Liver (tissue), 9 donors: ENCODE data around the gene MOCS3. TPM values are rescaled to one million over a fixed set of nuclear protein-coding genes. Genes with fewer than 3 reads are reported as not detected.

ENCODE experiments used
- DNase-seq: peaks from one replicate; pipeline ENCODE4 v3.0.0-alpha.2; 2017; ENCODE audit warnings: low spot score
- H3K27ac ChIP-seq, 2 donors: one replicate each; pipeline ENCODE4 v1.7.0; 2013; ENCODE audit warnings: inconsistent platforms in 2 of 2, low read length in 2 of 2, control low read depth in 1 of 2, low read depth in 1 of 2, mild to moderate bottlenecking in 1 of 2
- H3K27me3 ChIP-seq, 4 donors: one replicate each; pipeline versions ENCODE4 v1.6.1 to v1.7.0; 2013; ENCODE audit warnings: low read length in 3 of 4, inconsistent platforms in 1 of 4, mild to moderate bottlenecking in 1 of 4, moderate library complexity in 1 of 4; ENCODE audit not compliant: control insufficient read depth in 4 of 4, insufficient read depth in 4 of 4
- H3K36me3 ChIP-seq, 4 donors: one replicate each; pipeline versions ENCODE4 v1.6.1 to v1.7.0; 2013; ENCODE audit warnings: low read length in 3 of 4, mild to moderate bottlenecking in 3 of 4, low read depth in 1 of 4, moderate library complexity in 1 of 4; ENCODE audit not compliant: control insufficient read depth in 4 of 4, insufficient read depth in 3 of 4
- H3K4me1 ChIP-seq, 4 donors: one replicate each; pipeline versions ENCODE4 v1.6.1 to v1.7.0; 2013; ENCODE audit warnings: low read length in 3 of 4, mild to moderate bottlenecking in 3 of 4, moderate library complexity in 1 of 4; ENCODE audit not compliant: control insufficient read depth in 4 of 4, insufficient read depth in 4 of 4
- H3K4me3 ChIP-seq, 3 donors: one replicate each; pipeline versions ENCODE4 v1.6.1 to v1.7.0; 2013; ENCODE audit warnings: low read length in 3 of 3, control low read depth in 1 of 3, low read depth in 1 of 3, mild to moderate bottlenecking in 1 of 3
- H3K9ac ChIP-seq, 2 donors: one replicate each; pipeline ENCODE4 v1.7.0; 2013; ENCODE audit warnings: low read length in 2 of 2, mild to moderate bottlenecking in 2 of 2, moderate library complexity in 2 of 2, control low read depth in 1 of 2, low read depth in 1 of 2
- H3K9me3 ChIP-seq, 4 donors: one replicate each; pipeline versions ENCODE4 v1.6.1 to v1.7.0; 2013; ENCODE audit warnings: low read length in 3 of 4; ENCODE audit not compliant: control insufficient read depth in 4 of 4
- ATF3 ChIP-seq: IDR thresholded peaks from 2 replicates; pipeline ENCODE4 v1.6.1; 2016; ENCODE audit warnings: antibody characterized with exemption
- CTCF ChIP-seq: fragments of 150-350 bp; IDR thresholded peaks from 2 replicates; pipeline ENCODE4 v1.5.1; 2017; ENCODE audit warnings: improper control_type of control experiment, low read depth, low read length; ENCODE audit not compliant: missing input control
- EGR1 ChIP-seq, 2 donors: IDR thresholded peaks; 2 replicates each; pipeline ENCODE4 v1.6.1; 2016 to 2018; ENCODE audit warnings: antibody characterized with exemption in 2 of 2, low read depth in 2 of 2
- FOXA1 ChIP-seq: IDR thresholded peaks from 2 replicates; pipeline ENCODE4 v1.6.1; 2016; ENCODE audit warnings: antibody characterized with exemption
- FOXA2 ChIP-seq: IDR thresholded peaks from 2 replicates; pipeline ENCODE4 v1.6.1; 2016; ENCODE audit warnings: antibody characterized with exemption
- GABPA ChIP-seq, 2 donors: IDR thresholded peaks in 1 of 2; conservative IDR thresholded peaks in 1 of 2; 2 replicates each; pipeline ENCODE4 v1.6.1; 2016; ENCODE audit warnings: antibody characterized with exemption in 2 of 2, mild to moderate bottlenecking in 1 of 2, moderate library complexity in 1 of 2
- HNF4A ChIP-seq, 2 donors: conservative IDR thresholded peaks; 2 replicates each; pipeline ENCODE4 v1.6.1; 2016; ENCODE audit warnings: antibody characterized with exemption in 2 of 2, mild to moderate bottlenecking in 2 of 2
- HNF4G ChIP-seq: IDR thresholded peaks from 2 replicates; pipeline ENCODE4 v1.6.1; 2016; ENCODE audit warnings: antibody characterized with exemption
- JUND ChIP-seq, 2 donors: IDR thresholded peaks; 2 replicates each; pipeline ENCODE4 v1.6.1; 2016; ENCODE audit warnings: antibody characterized with exemption in 2 of 2
- MAX ChIP-seq: IDR thresholded peaks from 2 replicates; pipeline ENCODE4 v1.6.1; 2016; ENCODE audit warnings: antibody characterized with exemption
- NR2F2 ChIP-seq: IDR thresholded peaks from 2 replicates; pipeline ENCODE4 v1.6.1; 2016; ENCODE audit warnings: antibody characterized with exemption
- RAD21 ChIP-seq, 2 donors: IDR thresholded peaks; 2 replicates each; pipeline ENCODE4 v1.6.1; 2016; ENCODE audit warnings: antibody characterized with exemption in 2 of 2, mild to moderate bottlenecking in 2 of 2
- REST ChIP-seq: IDR thresholded peaks from 2 replicates; pipeline ENCODE4 v1.6.1; 2016; ENCODE audit warnings: antibody characterized with exemption, mild to moderate bottlenecking
- RXRA ChIP-seq, 2 donors: IDR thresholded peaks; 2 replicates each; pipeline ENCODE4 v1.6.1; 2017 to 2018; ENCODE audit warnings: antibody characterized with exemption in 2 of 2, mild to moderate bottlenecking in 1 of 2
- SP1 ChIP-seq: IDR thresholded peaks from 2 replicates; pipeline ENCODE4 v1.6.1; 2018; ENCODE audit warnings: antibody characterized with exemption, mild to moderate bottlenecking
- TAF1 ChIP-seq: conservative IDR thresholded peaks from 2 replicates; pipeline ENCODE4 v1.6.1; 2016; ENCODE audit warnings: antibody characterized with exemption, mild to moderate bottlenecking
- YY1 ChIP-seq: IDR thresholded peaks from 2 replicates; pipeline ENCODE4 v1.6.1; 2016; ENCODE audit warnings: antibody characterized with exemption, mild to moderate bottlenecking
- WGBS: extraction: QIAGEN DNeasy Blood & Tissue Kit; methylation state at CpG from one replicate; pipeline ENCODE4 v1.1.7; 2013; 5-methylcytosine and 5-hydroxymethylcytosine counted together
- polyA plus RNA-seq, 2 donors: library from polyadenylated mRNA; stranded (reverse) in 1 of 2; unstranded in 1 of 2; fragments of 200-250 nt in 1 of 2; fragments of >200 nt in 1 of 2; fragmentation: Nextera tagmentation in 1 of 2; extraction: Ambion mirVana in 1 of 2; gene quantifications; one replicate each; pipeline versions ENCODE4 v1.2.1 to v1.2.3, GENCODE V29; 2013 to 2015
- total RNA-seq, 2 donors: library from RNA; depleted of rRNA; stranded (reverse); fragments of >200 nt; gene quantifications; one replicate each; pipeline ENCODE4 v1.2.3, GENCODE V29; 2014
- TF ChIP-seq, protein P1 (sequence below): IDR thresholded peaks from 2 replicates; pipeline ENCODE4 v1.6.1; 2016; ENCODE audit warnings: antibody characterized with exemption
- donor health status: healthy.
- donor health status: healthy.
- donor health status: healthy.
- donor health status: healthy.
- donor health status: healthy.

The MOCS3 gene
- total and polyA plus RNA-seq, 4 donors: 1.7 to 4.3 (median 3.2) TPM

DNA sequence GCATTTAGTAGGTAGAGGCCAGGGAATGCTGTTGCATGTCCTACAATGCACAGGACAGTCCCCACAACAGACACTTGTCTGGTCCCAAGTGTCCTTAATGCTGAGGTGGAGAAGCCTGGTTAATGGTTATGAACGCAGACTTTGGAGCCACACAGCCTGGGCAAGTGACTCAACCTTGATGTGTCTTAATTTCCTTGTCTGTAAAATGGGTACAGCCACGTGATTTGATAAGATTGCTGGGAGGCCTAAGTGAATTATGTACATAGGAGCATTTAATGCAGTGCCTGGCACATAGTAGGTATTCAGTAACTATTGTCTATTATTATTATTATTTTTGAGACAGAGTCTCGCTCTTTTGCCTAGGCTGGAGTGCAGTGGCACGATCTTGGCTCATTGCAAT is 52.9 kb downstream of the MOCS3 start:
- no peaks in the 10 kb centered on the region for H3K4me1 ChIP-seq
- H3K9me3 ChIP-seq: no peaks in the 10 kb centered on the region
- H3K36me3 ChIP-seq: no peaks in the 10 kb centered on the region
- H3K27me3 ChIP-seq: peaks cover 0 to 2% (median 0%) of the 10 kb centered on the region in 4 donors
- no peak overlapping the region for H3K9ac ChIP-seq
- TF ChIP-seq TAF1 (no peak), FOXA1 (no peak), NR2F2 (no peak), GABPA (IDR thresholded peaks at IDR 0.05 in 1 of 2, conservative IDR thresholded peaks at IDR 0.05 in 1 of 2) (no peak), SP1 (no peak), REST (no peak), MAX (no peak), YY1 (no peak), JUND (IDR thresholded peaks at IDR 0.05) (no peak), FOXA2 (no peak), CTCF (no peak), EGR1 (IDR thresholded peaks at IDR 0.05; ENCODE audit: low read depth in 2 of 2) (no peak), HNF4G (no peak), HNF4A (conservative IDR thresholded peaks at IDR 0.05) (no peak), RXRA (IDR thresholded peaks at IDR 0.05) (no peak), RAD21 (IDR thresholded peaks at IDR 0.05) (no peak), ATF3 (no peak)
- TF ChIP-seq, protein P1, sequence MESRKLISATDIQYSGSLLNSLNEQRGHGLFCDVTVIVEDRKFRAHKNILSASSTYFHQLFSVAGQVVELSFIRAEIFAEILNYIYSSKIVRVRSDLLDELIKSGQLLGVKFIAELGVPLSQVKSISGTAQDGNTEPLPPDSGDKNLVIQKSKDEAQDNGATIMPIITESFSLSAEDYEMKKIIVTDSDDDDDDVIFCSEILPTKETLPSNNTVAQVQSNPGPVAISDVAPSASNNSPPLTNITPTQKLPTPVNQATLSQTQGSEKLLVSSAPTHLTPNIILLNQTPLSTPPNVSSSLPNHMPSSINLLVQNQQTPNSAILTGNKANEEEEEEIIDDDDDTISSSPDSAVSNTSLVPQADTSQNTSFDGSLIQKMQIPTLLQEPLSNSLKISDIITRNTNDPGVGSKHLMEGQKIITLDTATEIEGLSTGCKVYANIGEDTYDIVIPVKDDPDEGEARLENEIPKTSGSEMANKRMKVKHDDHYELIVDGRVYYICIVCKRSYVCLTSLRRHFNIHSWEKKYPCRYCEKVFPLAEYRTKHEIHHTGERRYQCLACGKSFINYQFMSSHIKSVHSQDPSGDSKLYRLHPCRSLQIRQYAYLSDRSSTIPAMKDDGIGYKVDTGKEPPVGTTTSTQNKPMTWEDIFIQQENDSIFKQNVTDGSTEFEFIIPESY: no peak
- no peak for DNase-seq
- WGBS: 86% methylated on average over 4 of the region's 4 CpGs
- H3K4me3 ChIP-seq: no peak overlapping the region
- H3K27ac ChIP-seq: no peak overlapping the region
